ENCODE results near the gene RHBDD1. TPM values are rescaled to one million over a fixed set of nuclear protein-coding genes. Genes with fewer than 3 reads are reported as not detected.

Gene RHBDD1
- total and polyA plus RNA-seq, 2 donors (not counting 3 experiments of a cell fraction or from before 2014, with no cell fraction given) = 6.8 to 19.4 TPM

GRCh38 chr2:226796012-226796839 is 39.6 kb upstream of the RHBDD1 start:
- dilution Hi-C loops (cut with MboI; ENCODE audit: extremely low pct_ligation_motif_present, low sequenced_read_pairs) = no loop called here
- Histone ChIP-seq H3K36me3 (ENCODE audit: control insufficient read depth in 2 of 2, extremely low read depth in 1 of 2, insufficient read depth in 2 of 2, low read length in 2 of 2) (no peaks in the 10 kb centered on the region), H4K20me1 (replicated peaks; ENCODE audit: control insufficient read depth, extremely low read depth, insufficient read depth, low read length) (no peaks in the 10 kb centered on the region), H3K4me3 (replicated peaks in 1 of 3; ENCODE audit: insufficient read depth in 1 of 3, low read depth in 1 of 3, low read length in 3 of 3) (no peak overlapping the region), H3K4me1 (ENCODE audit: control insufficient read depth, extremely low read depth, insufficient read depth, low read length) (peaks cover 19% of the 10 kb centered on the region), H3K27ac (ENCODE audit: insufficient read depth, low read depth, low read length) (no peak overlapping the region), H3K9ac (replicated peaks; ENCODE audit: extremely low read depth, insufficient read depth, low read length) (no peak overlapping the region), H3K4me2 (ENCODE audit: insufficient read depth, low read length) (no peak overlapping the region), H2AFZ (ENCODE audit: low read depth, low read length) (no peak overlapping the region), H3K27me3 (ENCODE audit: control insufficient read depth in 2 of 2, insufficient read depth in 2 of 2, low read length in 2 of 2) (peaks cover 12 to 26% of the 10 kb centered on the region in 2 experiments), H3K9me3 (replicated peaks; ENCODE audit: control insufficient read depth, insufficient read depth, low read length) (no peaks in the 10 kb centered on the region), H3K79me2 (ENCODE audit: control insufficient read depth, insufficient read depth, low read length) (no peaks in the 10 kb centered on the region), H3K9me1 (replicated peaks; ENCODE audit: control insufficient read depth, extremely low read depth, insufficient read depth, low read length) (no peaks in the 10 kb centered on the region)
- intact Hi-C loops (cut with micrococcal nuclease) = loop anchor here (5.0 to 10.0 kb wide), 2 partner anchors 419 to 761 kb away; no protein-coding TSS in a partner anchor
- CTCF ChIA-PET = interaction anchor here (0.6 to 1.4 kb wide), 2 partner anchors 907 to 1131 kb away, joined by 3 read pairs; no protein-coding TSS in a partner anchor
- TF ChIP-seq FOS (IDR thresholded peaks at IDR 0.05; ENCODE audit: borderline replicate concordance, insufficient read depth, low read length) (no peak), EZH2 (IDR thresholded peaks at IDR 0.05; ENCODE audit: borderline replicate concordance, low read depth, low read length, severe bottlenecking) (no peak), JUN (IDR thresholded peaks at IDR 0.05; ENCODE audit: borderline replicate concordance, insufficient read depth, insufficient read length, low read depth) (no peak), CTCF (IDR thresholded peaks at IDR 0.05; ENCODE audit: extremely low read depth in 1 of 2, insufficient read depth in 1 of 2, low read depth in 1 of 2, low read length in 2 of 2) (no peak), MYC (IDR thresholded peaks at IDR 0.05; ENCODE audit: low read depth, low read length) (no peak), POLR2A (IDR thresholded peaks at IDR 0.05; ENCODE audit: low read depth, low read length) (no peak), GATA2 (IDR thresholded peaks at IDR 0.05; ENCODE audit: insufficient read depth, insufficient read length, low read depth, low read length) (no peak)
- POLR2A ChIA-PET = no interaction called here
- FAIRE-seq (no peak), DNase-seq (ENCODE audit: low read depth, low spot score) (no peak)
- BruUV-seq (replicated peaks) = no TSS peak
